ENCODE measurements around the gene AADACL2.

Gene AADACL2

DNA sequence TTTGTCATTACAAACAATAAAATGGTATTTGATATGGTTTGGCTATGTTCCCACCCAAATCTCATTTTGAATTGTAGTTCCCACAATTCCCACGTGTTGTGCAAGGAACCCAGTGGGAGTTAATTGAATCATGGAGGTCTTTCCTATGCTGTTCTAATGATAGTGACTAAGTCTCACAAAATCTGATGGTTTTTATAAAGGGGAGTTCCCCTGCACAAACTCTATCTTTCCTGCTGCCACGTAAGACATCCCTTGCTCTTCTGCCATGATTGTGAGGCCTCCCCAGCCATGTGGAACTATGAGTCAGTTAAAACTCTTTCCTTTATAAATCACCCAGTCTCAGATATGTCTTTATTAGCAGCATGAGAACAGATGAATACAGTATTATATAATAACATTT is 64.7 kb downstream of the AADACL2 start:
- TF ChIP-seq ZFX (IDR thresholded peaks at IDR 0.05) = no peak
- TF ChIP-seq, protein P1, sequence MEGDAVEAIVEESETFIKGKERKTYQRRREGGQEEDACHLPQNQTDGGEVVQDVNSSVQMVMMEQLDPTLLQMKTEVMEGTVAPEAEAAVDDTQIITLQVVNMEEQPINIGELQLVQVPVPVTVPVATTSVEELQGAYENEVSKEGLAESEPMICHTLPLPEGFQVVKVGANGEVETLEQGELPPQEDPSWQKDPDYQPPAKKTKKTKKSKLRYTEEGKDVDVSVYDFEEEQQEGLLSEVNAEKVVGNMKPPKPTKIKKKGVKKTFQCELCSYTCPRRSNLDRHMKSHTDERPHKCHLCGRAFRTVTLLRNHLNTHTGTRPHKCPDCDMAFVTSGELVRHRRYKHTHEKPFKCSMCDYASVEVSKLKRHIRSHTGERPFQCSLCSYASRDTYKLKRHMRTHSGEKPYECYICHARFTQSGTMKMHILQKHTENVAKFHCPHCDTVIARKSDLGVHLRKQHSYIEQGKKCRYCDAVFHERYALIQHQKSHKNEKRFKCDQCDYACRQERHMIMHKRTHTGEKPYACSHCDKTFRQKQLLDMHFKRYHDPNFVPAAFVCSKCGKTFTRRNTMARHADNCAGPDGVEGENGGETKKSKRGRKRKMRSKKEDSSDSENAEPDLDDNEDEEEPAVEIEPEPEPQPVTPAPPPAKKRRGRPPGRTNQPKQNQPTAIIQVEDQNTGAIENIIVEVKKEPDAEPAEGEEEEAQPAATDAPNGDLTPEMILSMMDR (conservative IDR thresholded peaks at IDR 0.05) = no peak
- H3K27ac ChIP-seq = no peak overlapping the region

DNA sequence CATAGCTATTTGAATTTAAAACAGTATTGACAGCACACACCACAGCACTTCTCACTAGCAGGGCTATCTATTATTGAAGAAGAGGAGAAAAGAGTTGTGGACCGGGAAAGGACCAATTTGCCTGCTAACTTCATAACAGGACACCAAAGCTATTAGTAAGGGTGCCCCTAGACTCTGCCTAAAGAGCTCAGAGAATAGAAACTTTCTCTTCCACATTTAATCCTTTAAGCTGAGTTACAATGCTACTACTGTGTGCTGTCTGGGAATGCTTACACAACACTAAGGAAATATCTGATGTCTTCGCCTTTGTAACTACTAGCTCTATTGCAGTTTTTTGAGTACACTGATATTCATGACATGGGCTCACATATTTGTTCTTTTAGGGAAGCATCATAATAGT is 66.7 kb downstream of the AADACL2 start:
- TF ChIP-seq, protein P1 (conservative IDR thresholded peaks at IDR 0.05) = no peak
- no peak for TF ChIP-seq ZFX (IDR thresholded peaks at IDR 0.05)
- H3K27ac ChIP-seq = no peak overlapping the region

DNA sequence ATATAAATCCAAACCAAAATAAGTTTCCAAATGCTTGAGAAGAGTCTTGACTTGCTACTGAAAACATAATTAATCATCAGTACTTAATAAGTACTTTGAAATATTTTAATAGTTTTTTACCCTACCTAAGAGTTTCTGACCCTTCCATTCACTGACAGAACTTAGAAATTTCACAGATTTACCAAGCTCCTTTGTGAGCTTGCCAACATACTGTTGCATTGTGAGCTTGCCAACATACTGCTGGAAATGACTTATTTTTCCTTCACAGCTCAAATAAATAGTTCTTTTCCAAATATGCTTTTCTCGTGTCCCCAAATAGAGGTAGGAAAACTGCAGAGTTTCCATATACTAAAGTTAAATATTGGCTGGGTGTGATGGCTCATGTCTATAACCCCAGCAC is 70.5 kb downstream of the AADACL2 start:
- no peak overlapping the region for H3K27ac ChIP-seq
- TF ChIP-seq, protein P1 (conservative IDR thresholded peaks at IDR 0.05) = no peak
- TF ChIP-seq ZFX (IDR thresholded peaks at IDR 0.05) = no peak

DNA sequence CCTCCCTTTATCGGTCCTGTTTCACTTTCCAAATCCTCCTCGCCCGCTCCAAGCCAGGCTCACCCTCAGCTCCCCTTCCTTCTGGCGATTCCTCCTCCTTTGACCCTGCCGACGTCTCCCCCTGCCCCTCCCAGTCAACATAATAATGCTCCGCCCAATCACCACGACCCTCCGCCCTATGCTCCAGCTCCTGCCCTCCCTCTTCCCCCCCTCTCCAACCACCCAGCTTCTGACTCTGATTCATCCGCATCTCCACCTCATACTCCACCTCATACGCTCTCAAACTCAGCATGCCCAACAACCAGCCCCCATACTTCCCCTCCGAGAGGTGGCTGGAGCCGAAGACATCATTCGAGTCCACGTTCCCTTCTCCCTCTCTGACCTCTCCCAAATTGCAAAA is 73.1 kb downstream of the AADACL2 start:
- H3K27ac ChIP-seq = no peak overlapping the region
- no peak for TF ChIP-seq ZFX (IDR thresholded peaks at IDR 0.05)
- TF ChIP-seq, protein P1 (conservative IDR thresholded peaks at IDR 0.05) = no peak

All from C4-2B (cell line).